ENCODE results near the gene PRKCA.
A peak's percentile ranks its signal among the peaks of the same experiment; 100 is the strongest.

Gene PRKCA

GRCh38 chr17:66527335-66527734 is 224.9 kb downstream of the PRKCA start:
- H3K4me1 ChIP-seq (ENCODE audit: insufficient read depth, low read length), result peaks cover 23% of the 10 kb centered on the region
- H3K27me3 ChIP-seq (ENCODE audit: insufficient read depth, low read length), result no peaks in the 10 kb centered on the region
- no peaks in the 10 kb centered on the region for H3K9me3 ChIP-seq (ENCODE audit: insufficient read depth, low read depth, low read length)
- 95% methylated on average over 3 of the region's 5 CpGs for WGBS
- no peaks in the 10 kb centered on the region for H3K36me3 ChIP-seq (ENCODE audit: insufficient read depth, low read length)
- H3K9ac ChIP-seq (ENCODE audit: low read depth, low read length), result no peak overlapping the region
- no peak overlapping the region for H3K4me3 ChIP-seq (ENCODE audit: low read length)
- no peak overlapping the region for H3K27ac ChIP-seq (ENCODE audit: low read depth, low read length)

GRCh38 chr17:66531851-66532295 is 229.5 kb downstream of the PRKCA start:
- no peaks in the 10 kb centered on the region for H3K36me3 ChIP-seq (ENCODE audit: insufficient read depth, low read length)

GRCh38 chr17:66533572-66533971 is 231.2 kb downstream of the PRKCA start:
- Histone ChIP-seq H3K4me1 (ENCODE audit: insufficient read depth, low read length) (peaks cover 42% of the 10 kb centered on the region), H3K4me3 (ENCODE audit: low read length) (no peak overlapping the region), H3K27ac (ENCODE audit: low read depth, low read length) (peak overlapping the region; percentile 76), H3K36me3 (ENCODE audit: insufficient read depth, low read length) (no peaks in the 10 kb centered on the region), H3K9ac (ENCODE audit: low read depth, low read length) (0 out of 2 replicates have a peak overlapping the region, but pooled peaks have one; percentile 14), H3K9me3 (ENCODE audit: insufficient read depth, low read depth, low read length) (no peaks in the 10 kb centered on the region), H3K27me3 (ENCODE audit: insufficient read depth, low read length) (no peaks in the 10 kb centered on the region)
- WGBS, result 36% methylated on average over 9 of the region's 9 CpGs

More at GRCh38 chr17:66531851-66532295, 229.5 kb downstream of the PRKCA start:
- 92% methylated on average over 5 of the region's 5 CpGs for WGBS
- H3K4me1 ChIP-seq (ENCODE audit: insufficient read depth, low read length), result peaks cover 42% of the 10 kb centered on the region
- no peak overlapping the region for H3K4me3 ChIP-seq (ENCODE audit: low read length)
- H3K9ac ChIP-seq (ENCODE audit: low read depth, low read length), result no peak overlapping the region
- H3K27me3 ChIP-seq (ENCODE audit: insufficient read depth, low read length), result no peaks in the 10 kb centered on the region
- peak overlapping the region; percentile 26; the same call in 1 of the 2 replicates for H3K27ac ChIP-seq (ENCODE audit: low read depth, low read length)
- H3K9me3 ChIP-seq (ENCODE audit: insufficient read depth, low read depth, low read length), result no peaks in the 10 kb centered on the region

GRCh38 chr17:66533986-66534385 is 231.6 kb downstream of the PRKCA start:
- no peaks in the 10 kb centered on the region for H3K36me3 ChIP-seq (ENCODE audit: insufficient read depth, low read length)
- H3K27me3 ChIP-seq (ENCODE audit: insufficient read depth, low read length), result no peaks in the 10 kb centered on the region
- no peaks in the 10 kb centered on the region for H3K9me3 ChIP-seq (ENCODE audit: insufficient read depth, low read depth, low read length)
- 80% methylated on average over 4 of the region's 5 CpGs for WGBS
- peak overlapping the region; percentile 76 for H3K27ac ChIP-seq (ENCODE audit: low read depth, low read length)
- H3K4me3 ChIP-seq (ENCODE audit: low read length), result no peak overlapping the region
- 0 out of 2 replicates have a peak overlapping the region, but pooled peaks have one; percentile 14 for H3K9ac ChIP-seq (ENCODE audit: low read depth, low read length)
- H3K4me1 ChIP-seq (ENCODE audit: insufficient read depth, low read length), result peaks cover 42% of the 10 kb centered on the region

- Histone ChIP-seq H3K9me3 (ENCODE audit: insufficient read depth, low read depth, low read length) (no peaks in the 10 kb centered on the region), H3K4me3 (ENCODE audit: low read length) (no peak overlapping the region), H3K27ac (ENCODE audit: low read depth, low read length) (no peak overlapping the region), H3K36me3 (ENCODE audit: insufficient read depth, low read length) (no peaks in the 10 kb centered on the region), H3K4me1 (ENCODE audit: insufficient read depth, low read length) (peaks cover 51% of the 10 kb centered on the region), H3K27me3 (ENCODE audit: insufficient read depth, low read length) (no peaks in the 10 kb centered on the region), H3K9ac (ENCODE audit: low read depth, low read length) (no peak overlapping the region)
- 80% methylated on average over 1 of the region's 1 CpG for WGBS
Observed at GRCh38 chr17:66535611-66536010, 233.2 kb downstream of the PRKCA start.

GRCh38 chr17:66537502-66537901 is 235.1 kb downstream of the PRKCA start:
- Histone ChIP-seq H3K4me3 (ENCODE audit: low read length) (no peak overlapping the region), H3K36me3 (ENCODE audit: insufficient read depth, low read length) (no peaks in the 10 kb centered on the region), H3K27ac (ENCODE audit: low read depth, low read length) (no peak overlapping the region), H3K27me3 (ENCODE audit: insufficient read depth, low read length) (no peaks in the 10 kb centered on the region), H3K9me3 (ENCODE audit: insufficient read depth, low read depth, low read length) (no peaks in the 10 kb centered on the region), H3K9ac (ENCODE audit: low read depth, low read length) (no peak overlapping the region), H3K4me1 (ENCODE audit: insufficient read depth, low read length) (peaks cover 50% of the 10 kb centered on the region)
- WGBS, result 92% methylated on average over 5 of the region's 5 CpGs

GRCh38 chr17:66538776-66539175 is 236.4 kb downstream of the PRKCA start:
- H3K27me3 ChIP-seq (ENCODE audit: insufficient read depth, low read length), result no peaks in the 10 kb centered on the region

GRCh38 chr17:66540131-66540781 is 237.8 kb downstream of the PRKCA start:
- H3K27me3 ChIP-seq (ENCODE audit: insufficient read depth, low read length), result no peaks in the 10 kb centered on the region
- H3K36me3 ChIP-seq (ENCODE audit: insufficient read depth, low read length), result no peaks in the 10 kb centered on the region
- peak overlapping the region; percentile 8; the same call in 1 of the 2 replicates for H3K4me3 ChIP-seq (ENCODE audit: low read length)
- peak overlapping the region; percentile 43 for H3K27ac ChIP-seq (ENCODE audit: low read depth, low read length)
- no peaks in the 10 kb centered on the region; the same call in 1 of the 2 replicates for H3K9me3 ChIP-seq (ENCODE audit: insufficient read depth, low read depth, low read length)
- H3K9ac ChIP-seq (ENCODE audit: low read depth, low read length), result peak overlapping the region; percentile 29; the same call in 1 of the 2 replicates
- WGBS, result 32% methylated on average over 17 of the region's 17 CpGs
- peaks cover 30% of the 10 kb centered on the region for H3K4me1 ChIP-seq (ENCODE audit: insufficient read depth, low read length)

More at GRCh38 chr17:66538776-66539175, 236.4 kb downstream of the PRKCA start:
- no peak overlapping the region for H3K9ac ChIP-seq (ENCODE audit: low read depth, low read length)
- H3K9me3 ChIP-seq (ENCODE audit: insufficient read depth, low read depth, low read length), result no peaks in the 10 kb centered on the region
- WGBS, result 94% methylated on average over 5 of the region's 5 CpGs
- H3K4me3 ChIP-seq (ENCODE audit: low read length), result no peak overlapping the region
- H3K27ac ChIP-seq (ENCODE audit: low read depth, low read length), result no peak overlapping the region
- H3K4me1 ChIP-seq (ENCODE audit: insufficient read depth, low read length), result peaks cover 41% of the 10 kb centered on the region
- H3K36me3 ChIP-seq (ENCODE audit: insufficient read depth, low read length), result no peaks in the 10 kb centered on the region

GRCh38 chr17:66541461-66542128 is 239.2 kb downstream of the PRKCA start:
- WGBS, result 92% methylated on average over 8 of the region's 8 CpGs
- peaks cover 3% of the 10 kb centered on the region; the same call in 1 of the 2 replicates for H3K9me3 ChIP-seq (ENCODE audit: insufficient read depth, low read depth, low read length)
- H3K27ac ChIP-seq (ENCODE audit: low read depth, low read length), result no peak overlapping the region
- no peaks in the 10 kb centered on the region for H3K36me3 ChIP-seq (ENCODE audit: insufficient read depth, low read length)
- H3K4me1 ChIP-seq (ENCODE audit: insufficient read depth, low read length), result peaks cover 30% of the 10 kb centered on the region
- no peaks in the 10 kb centered on the region for H3K27me3 ChIP-seq (ENCODE audit: insufficient read depth, low read length)
- no peak overlapping the region for H3K9ac ChIP-seq (ENCODE audit: low read depth, low read length)
- no peak overlapping the region for H3K4me3 ChIP-seq (ENCODE audit: low read length)

- Histone ChIP-seq H3K27me3 (ENCODE audit: insufficient read depth, low read length) (no peaks in the 10 kb centered on the region), H3K9ac (ENCODE audit: low read depth, low read length) (no peak overlapping the region), H3K4me1 (ENCODE audit: insufficient read depth, low read length) (peaks cover 30% of the 10 kb centered on the region), H3K27ac (ENCODE audit: low read depth, low read length) (no peak overlapping the region), H3K4me3 (ENCODE audit: low read length) (no peak overlapping the region), H3K36me3 (ENCODE audit: insufficient read depth, low read length) (no peaks in the 10 kb centered on the region), H3K9me3 (ENCODE audit: insufficient read depth, low read depth, low read length) (peaks cover 3% of the 10 kb centered on the region; the same call in 1 of the 2 replicates)
- 86% methylated on average over 4 of the region's 4 CpGs for WGBS
Observed at GRCh38 chr17:66542129-66542966, 239.9 kb downstream of the PRKCA start.
